Inflammatory macrophage treated with lipopolysaccharide for 4 hours (primary cell): ENCODE measurements around the gene TBX3.

Experiments
- DNase-seq: peaks from one replicate; pipeline ENCODE4 v3.0.0-alpha.2; 2020

Gene TBX3

DNA sequence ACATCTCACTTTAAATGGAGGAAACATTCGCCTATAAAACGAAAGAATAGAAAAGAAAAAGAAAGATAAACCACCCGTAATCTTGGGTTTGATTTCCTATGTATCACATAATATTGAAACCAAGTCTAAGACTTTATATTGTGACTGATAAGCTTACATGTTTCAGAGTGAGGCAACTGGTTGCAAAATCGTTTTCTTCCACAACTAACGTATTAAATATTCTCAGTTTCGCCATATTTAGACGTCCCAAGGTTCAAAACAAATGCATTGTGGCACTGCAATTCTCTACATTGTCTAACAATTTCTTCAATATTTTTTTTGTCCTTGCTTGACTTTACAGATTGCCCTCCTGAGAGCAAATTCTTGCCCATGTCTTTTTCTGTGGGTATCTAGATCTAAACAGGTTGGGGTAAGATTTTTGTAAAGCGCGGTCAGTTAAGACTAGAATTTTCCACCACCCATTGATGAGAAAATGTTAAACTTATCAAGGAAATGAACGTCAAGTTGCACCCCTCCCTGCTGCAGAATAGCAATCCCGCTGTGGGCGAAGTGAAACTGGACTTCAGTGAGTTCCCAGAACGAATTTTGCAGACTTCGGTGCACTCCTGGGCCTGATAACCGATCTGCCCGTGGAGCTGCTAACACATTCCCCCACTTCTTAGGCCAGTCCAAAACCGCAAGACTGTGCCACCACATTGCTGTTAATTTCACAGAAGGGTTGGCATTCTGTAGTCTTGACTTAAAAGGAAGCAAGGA lies 2.7 kb downstream of the TBX3 start:
- DNase-seq = peak; percentile 11

GRCh38 chr12:114680604-114681069 lies 3.3 kb downstream of the TBX3 start:
- DNase-seq = no peak

GRCh38 chr12:114679942-114680341 lies 4.0 kb downstream of the TBX3 start:
- DNase-seq = no peak

GRCh38 chr12:114679452-114679875 lies 4.5 kb downstream of the TBX3 start:
- no peak for DNase-seq

DNA sequence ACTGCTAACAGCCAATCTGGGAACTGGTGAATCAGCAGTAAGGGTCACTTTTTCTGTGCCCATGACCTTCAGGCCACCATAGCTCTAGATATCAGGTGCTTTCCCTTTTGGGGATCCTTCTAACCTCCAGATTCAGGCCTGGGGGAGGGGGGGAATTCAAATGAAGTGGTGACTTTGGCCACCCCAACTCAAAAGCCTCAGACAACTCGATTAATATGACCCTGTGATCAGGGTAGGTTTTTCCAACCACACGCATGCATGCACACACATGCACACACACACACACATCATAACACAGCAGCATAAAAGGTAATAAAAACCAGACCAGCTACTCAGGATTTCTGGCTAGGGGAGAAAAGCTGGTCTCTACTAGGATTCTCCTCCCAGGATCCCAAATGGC lies 5.3 kb downstream of the TBX3 start:
- no peak for DNase-seq

- DNase-seq = no peak
Observed at GRCh38 chr12:114678028-114678427, 5.9 kb downstream of the TBX3 start.

GRCh38 chr12:114676142-114676741 lies 7.7 kb downstream of the TBX3 start:
- no peak for DNase-seq

GRCh38 chr12:114674251-114675047 lies 9.5 kb downstream of the TBX3 start:
- DNase-seq = no peak

- DNase-seq = no peak
Observed at GRCh38 chr12:114673901-114674250, 10.1 kb downstream of the TBX3 start.

DNA sequence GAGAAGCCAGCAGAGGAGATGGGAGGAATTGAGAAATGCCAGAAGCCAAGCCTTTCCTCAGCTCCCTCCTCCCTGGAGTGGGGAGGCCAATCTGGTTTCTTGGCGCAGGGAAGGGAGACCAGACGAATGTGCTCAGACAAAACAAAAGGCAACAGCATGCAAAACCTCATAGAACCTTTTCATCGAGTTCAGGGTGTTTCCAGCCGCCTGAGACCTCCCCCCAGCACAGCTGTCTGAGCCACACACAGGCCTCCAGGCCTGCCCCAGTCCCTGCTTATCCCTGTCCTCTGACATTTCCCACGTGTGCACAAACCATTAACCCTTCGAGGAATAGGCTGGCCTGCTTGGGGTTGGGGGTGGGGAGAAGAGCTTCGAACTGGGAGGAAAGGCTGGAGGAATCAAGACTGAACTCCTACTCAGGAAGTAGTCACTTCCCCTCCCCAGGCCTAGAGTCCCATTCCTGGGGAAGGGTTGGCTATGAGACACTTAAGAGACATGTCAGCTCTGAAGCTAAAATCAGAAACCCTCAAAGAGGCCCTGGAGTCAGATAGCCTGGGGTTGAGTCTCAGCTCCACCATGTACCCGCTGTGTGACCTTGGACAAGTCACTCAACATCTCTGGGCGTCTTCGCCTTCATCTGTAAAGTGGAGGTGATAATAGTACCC lies 10.7 kb downstream of the TBX3 start:
- no peak for DNase-seq

GRCh38 chr12:114672817-114673168 lies 11.2 kb downstream of the TBX3 start:
- no peak for DNase-seq

DNA sequence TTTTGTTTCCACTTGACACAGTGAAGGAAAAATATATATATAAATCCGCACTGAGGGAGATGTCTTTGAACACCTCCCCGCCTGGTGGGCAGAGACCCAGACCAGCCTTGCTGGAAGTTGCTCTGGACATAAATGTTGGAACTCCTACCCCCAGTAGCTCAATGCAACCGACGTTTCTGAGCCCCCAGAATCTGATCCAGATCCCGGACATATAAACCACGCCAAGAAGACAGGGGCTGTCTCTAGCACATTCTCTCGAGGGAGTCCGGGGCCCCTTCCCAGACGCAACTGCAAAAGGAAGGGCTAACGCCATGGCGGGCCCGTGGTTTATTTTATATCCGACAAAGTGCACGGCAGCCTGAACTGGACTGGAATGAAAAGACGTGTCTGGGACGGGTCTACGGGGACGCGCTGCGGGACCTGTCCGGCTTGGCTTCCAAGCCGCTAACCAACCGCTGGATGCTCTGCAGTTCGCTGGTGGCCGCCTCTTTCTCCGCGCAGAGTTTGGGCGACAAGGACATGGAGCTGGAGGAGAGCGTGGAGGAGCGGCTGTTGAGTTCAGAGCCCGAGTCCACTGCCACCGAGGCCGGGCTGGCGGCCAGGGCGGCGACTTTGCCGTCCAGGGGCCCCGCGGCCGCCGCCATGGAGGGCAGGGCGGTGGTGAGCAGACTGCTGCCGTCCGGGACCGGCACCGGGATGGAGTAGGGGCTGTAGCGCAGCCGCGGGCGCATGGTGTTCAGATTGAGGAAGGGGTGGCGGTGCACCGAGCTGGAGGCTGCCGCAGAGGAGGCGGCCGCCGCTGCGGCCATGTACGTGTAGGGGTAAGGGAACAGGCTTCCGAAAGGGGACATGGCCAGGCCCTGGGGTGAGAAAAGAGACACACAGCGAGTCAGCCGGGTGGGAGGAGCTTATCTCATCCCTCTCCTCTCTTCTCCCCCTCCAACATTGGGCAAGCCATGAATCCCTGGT lies 12.2 kb downstream of the TBX3 start:
- DNase-seq = no peak

DNA sequence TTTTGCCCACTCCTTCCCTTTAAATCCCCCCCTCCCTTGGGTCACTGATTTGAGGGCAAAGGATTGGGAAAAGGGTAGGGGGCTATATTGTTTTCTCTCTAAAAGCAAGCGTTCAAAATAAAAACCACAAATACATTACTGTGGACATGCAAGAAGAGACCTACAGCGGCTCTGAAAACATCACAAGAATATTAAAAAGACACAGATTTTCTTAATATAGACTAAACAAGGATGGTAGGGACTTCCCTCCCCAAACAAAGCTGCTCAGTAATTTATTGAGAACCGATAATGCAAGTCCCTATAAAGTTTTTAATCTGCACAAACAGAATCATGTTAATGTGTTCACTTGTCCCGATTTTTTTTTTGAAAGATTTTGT lies 12.9 kb downstream of the TBX3 start:
- DNase-seq = no peak

GRCh38 chr12:114670291-114670980 lies 13.5 kb downstream of the TBX3 start:
- no peak for DNase-seq

DNA sequence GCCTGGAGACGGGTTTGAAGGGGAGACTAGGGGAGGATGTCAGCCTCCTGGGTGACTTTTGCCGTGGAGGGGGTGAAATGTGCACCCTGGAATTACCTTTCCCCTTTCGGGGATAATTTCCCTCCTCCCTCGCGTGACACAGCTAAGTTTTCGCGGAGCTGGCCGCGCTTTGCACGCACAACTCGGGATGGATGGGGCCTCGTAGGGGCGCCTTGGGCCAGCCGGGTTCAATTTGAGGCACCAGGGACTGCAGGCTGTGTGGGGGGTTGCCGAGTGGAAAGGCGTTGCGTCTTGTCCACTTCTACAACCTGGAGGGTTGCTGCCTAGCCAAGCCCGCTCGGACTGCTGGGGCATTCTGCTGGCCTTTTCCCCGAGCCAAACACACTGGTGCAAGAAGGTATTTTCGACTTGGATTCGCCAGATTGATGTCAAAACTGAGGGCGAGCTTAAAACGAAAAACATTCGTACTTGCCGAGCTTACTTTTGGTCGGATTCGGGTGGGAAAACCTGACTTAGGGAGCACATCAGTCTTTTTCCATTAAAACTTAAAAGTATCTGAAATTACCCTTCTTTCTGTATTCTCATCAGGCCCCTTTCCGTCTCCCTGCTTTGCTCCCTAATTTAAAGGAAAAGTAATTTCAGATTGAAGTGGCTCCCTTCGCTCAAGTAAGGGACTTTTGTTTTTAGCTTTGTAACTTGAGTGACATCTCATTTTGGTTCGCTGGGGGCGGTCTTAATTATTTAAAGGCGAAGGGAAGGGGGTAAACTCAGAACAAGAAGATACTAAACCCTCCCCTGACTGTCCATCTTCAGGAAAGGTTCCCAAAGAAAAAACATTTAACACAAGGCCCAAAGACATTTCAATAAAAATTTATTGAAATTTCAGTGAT lies 14.3 kb downstream of the TBX3 start:
- no peak for DNase-seq

GRCh38 chr12:114668886-114669288 lies 15.1 kb downstream of the TBX3 start:
- no peak for DNase-seq

DNA sequence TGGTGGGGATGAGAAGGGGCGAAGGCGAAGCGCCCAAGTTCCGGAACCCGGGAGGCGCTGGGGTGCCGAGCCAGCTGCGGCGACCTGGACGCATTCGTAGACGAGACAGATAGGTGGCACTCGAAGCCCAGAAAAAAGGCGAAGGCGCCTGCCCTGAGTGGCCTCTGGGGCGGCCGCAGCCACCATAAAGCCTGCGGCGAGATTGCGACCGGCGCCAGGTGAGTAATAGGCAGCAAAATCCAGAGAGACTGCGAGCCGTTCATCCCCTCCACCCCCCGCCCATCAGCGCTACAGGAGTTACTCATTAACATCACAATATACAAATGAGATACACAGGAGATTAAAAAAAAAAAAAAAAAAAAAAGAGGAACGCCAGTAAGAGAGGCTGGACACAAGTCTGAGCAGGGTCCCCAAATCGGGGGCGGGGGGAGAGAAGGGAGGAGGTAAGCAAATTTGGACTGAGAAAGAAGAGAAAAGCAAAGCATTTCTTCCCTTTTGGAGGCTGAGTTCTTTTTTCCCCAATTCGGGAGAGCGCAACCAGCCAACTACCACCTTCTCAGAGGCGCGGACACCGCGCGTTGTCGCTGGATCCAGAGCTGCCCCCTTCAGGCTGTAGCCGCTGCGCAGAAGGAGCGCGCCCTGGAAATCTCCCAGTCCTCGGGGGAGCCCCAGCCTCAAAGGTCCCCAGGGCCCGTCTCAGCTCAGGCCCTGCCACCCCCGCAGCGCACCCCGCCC lies 15.7 kb downstream of the TBX3 start:
- DNase-seq = peak; percentile 57

DNA sequence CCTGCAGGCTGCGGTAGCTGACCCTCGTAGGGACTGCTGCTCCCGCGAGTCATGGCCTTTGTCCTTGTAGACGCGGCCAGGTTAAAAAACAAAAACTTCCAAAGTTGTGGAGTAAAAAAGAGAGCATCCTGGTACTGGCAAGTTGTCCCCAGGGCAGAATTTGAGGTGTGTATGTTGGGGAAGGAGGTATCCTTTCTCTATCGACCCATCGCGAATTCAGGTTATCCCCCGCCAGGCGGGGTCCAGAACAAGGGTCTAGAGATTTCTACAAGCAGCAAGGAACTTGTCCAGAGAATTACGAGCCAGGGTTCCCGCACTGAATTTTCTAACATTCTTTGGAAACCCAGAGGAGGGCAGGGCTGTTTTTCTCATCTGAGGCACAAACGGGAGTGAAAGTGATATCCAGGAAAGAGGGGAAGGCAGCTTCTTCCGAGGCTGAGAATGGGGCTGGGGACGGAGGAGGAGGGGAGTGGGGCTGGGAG lies 16.3 kb downstream of the TBX3 start:
- DNase-seq = no peak
